BLaER1 (cell line): ENCODE measurements around the gene LAMB1.

ENCODE experiments used
- H3K27ac ChIP-seq: shearing (Covaris generic); formaldehyde crosslinking; 2 replicates; pipeline ENCODE4 v1.8.1; 2022
- H3K27me3 ChIP-seq: shearing (Covaris generic); formaldehyde crosslinking; 2 replicates; pipeline ENCODE4 v1.8.1; 2022
- H3K36me3 ChIP-seq: shearing (Covaris generic); formaldehyde crosslinking; 2 replicates; pipeline ENCODE4 v1.8.1; 2022
- H3K4me1 ChIP-seq: shearing (Covaris generic); formaldehyde crosslinking; 2 replicates; pipeline ENCODE4 v1.8.1; 2022
- H3K4me2 ChIP-seq: shearing (Covaris generic); formaldehyde crosslinking; 2 replicates; pipeline ENCODE4 v1.8.1; 2022
- H3K4me3 ChIP-seq: shearing (Covaris generic); formaldehyde crosslinking; 2 replicates; pipeline ENCODE4 v1.8.1; 2022
- H3K9ac ChIP-seq: shearing (Covaris generic); formaldehyde crosslinking; 2 replicates; pipeline ENCODE4 v1.8.1; 2022
- H3K9me3 ChIP-seq: shearing (Covaris generic); formaldehyde crosslinking; 2 replicates; pipeline ENCODE4 v1.8.1; 2022
- H4K20me1 ChIP-seq: shearing (Covaris generic); formaldehyde crosslinking; 2 replicates; pipeline ENCODE4 v1.8.1; 2022
- Cebpa-rat ChIP-seq: shearing (Covaris generic); IDR thresholded peaks from 2 replicates; pipeline ENCODE4 v1.8.1; 2022

LAMB1 gene

DNA sequence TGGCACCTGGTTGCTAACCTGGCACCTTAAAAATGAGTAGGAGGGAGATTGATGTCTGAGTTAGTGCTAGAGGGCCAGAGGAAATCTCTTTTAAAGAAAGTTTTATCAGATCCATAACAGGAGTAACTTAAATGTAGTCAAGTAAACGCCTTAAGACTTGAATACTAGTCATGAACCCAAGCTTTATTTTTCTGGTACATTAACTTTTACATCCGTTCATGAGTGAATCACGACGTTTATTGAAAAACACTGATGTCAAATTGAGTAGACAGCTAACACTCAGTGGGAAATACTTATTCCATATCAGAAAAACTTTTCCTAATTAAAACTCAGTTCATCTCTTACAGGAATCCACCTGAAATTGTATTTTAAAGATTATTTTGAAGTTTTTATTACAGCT is 6.9 kb upstream of the LAMB1 start:
- Histone ChIP-seq H3K36me3 (no peaks in the 10 kb centered on the region), H3K4me3 (no peak overlapping the region), H3K9ac (no peak overlapping the region), H3K4me1 (peaks cover 5% of the 10 kb centered on the region; the same call in 1 of the 2 replicates), H3K9me3 (no peaks in the 10 kb centered on the region), H3K27me3 (peaks cover 3% of the 10 kb centered on the region; the same call in 1 of the 2 replicates), H3K27ac (no peak overlapping the region), H4K20me1 (no peaks in the 10 kb centered on the region), H3K4me2 (no peak overlapping the region)
- no peak for TF ChIP-seq Cebpa-rat

DNA sequence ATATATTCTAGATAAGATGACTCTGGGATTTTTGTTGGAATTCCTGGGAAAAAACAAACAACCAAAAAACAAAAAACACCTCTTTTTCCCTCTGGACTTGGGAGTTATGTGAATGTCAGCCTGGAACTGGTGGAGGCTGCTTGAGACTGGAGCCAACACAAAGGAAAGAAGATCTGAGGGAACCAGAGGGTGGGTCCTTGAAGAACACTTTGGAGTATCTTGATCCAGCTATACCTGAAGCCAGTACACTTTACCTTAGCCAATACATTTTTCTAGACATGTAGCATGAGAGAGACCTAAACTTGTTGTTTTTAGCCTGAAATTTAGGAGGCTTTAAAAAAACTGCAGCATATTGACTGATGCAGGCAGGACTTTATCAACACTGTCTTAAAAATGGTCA is 5.9 kb upstream of the LAMB1 start:
- H3K4me1 ChIP-seq, result no peaks in the 10 kb centered on the region; the same call in 1 of the 2 replicates
- H3K27ac ChIP-seq, result no peak overlapping the region
- H3K27me3 ChIP-seq, result peaks cover 13% of the 10 kb centered on the region
- no peak for TF ChIP-seq Cebpa-rat
- no peak overlapping the region for H3K4me3 ChIP-seq
- no peaks in the 10 kb centered on the region for H3K36me3 ChIP-seq
- H3K4me2 ChIP-seq, result no peak overlapping the region
- no peaks in the 10 kb centered on the region for H4K20me1 ChIP-seq
- no peak overlapping the region for H3K9ac ChIP-seq
- no peaks in the 10 kb centered on the region for H3K9me3 ChIP-seq

GRCh38 chr7:108008240-108008639 is 5.3 kb upstream of the LAMB1 start:
- Histone ChIP-seq H3K4me2 (no peak overlapping the region), H3K27me3 (peaks cover 19% of the 10 kb centered on the region), H3K9ac (no peak overlapping the region), H3K9me3 (peaks cover 5% of the 10 kb centered on the region), H3K27ac (no peak overlapping the region), H3K36me3 (no peaks in the 10 kb centered on the region), H3K4me1 (no peaks in the 10 kb centered on the region), H4K20me1 (no peaks in the 10 kb centered on the region), H3K4me3 (no peak overlapping the region)
- no peak for TF ChIP-seq Cebpa-rat

DNA sequence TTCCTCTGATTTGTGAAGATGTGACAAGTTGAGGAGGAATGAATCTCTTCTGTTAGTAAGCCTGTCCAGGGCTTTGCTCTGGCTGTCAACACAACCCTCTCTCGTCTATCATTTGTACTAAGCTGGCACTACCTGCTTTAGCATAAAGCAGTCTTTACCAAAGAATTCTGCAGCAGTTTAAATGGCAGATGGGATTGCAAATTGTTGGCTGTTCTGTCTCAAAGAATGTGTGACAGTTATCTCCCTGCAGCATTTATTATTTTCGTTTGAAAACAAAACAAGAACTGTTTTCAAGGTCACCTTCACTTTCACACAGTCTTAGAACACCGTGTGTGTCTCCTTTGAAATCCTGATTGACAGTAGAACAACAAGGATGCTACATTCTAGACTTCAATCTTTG is 4.8 kb upstream of the LAMB1 start:
- H3K4me3 ChIP-seq, result no peak overlapping the region
- H3K27ac ChIP-seq, result no peak overlapping the region
- no peak for TF ChIP-seq Cebpa-rat
- H3K9me3 ChIP-seq, result peaks cover 10% of the 10 kb centered on the region
- H3K9ac ChIP-seq, result no peak overlapping the region
- H4K20me1 ChIP-seq, result no peaks in the 10 kb centered on the region
- H3K4me1 ChIP-seq, result no peaks in the 10 kb centered on the region
- H3K36me3 ChIP-seq, result no peaks in the 10 kb centered on the region
- H3K27me3 ChIP-seq, result peaks cover 24% of the 10 kb centered on the region
- no peak overlapping the region for H3K4me2 ChIP-seq

DNA sequence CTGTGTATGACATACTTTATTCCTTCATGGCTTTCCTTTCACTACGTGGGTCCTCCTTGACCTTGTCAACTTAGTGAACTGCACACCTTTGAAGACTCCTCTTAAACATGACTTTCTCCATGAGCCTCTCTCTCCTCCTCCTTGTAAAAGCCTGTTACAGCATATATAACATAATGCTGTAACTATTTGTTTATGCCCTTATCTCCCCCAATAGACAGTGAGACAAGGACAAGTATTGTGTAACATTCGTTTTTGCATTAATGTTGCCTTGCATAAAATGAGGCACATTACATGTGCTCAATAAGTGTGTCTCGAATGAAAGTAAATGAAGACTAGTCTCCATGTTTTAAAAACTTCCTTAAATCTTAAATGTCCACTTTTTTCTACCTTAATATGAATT is 4.3 kb upstream of the LAMB1 start:
- H4K20me1 ChIP-seq, result no peaks in the 10 kb centered on the region
- H3K36me3 ChIP-seq, result no peaks in the 10 kb centered on the region
- H3K4me2 ChIP-seq, result no peak overlapping the region
- peaks cover 15% of the 10 kb centered on the region for H3K9me3 ChIP-seq
- H3K4me1 ChIP-seq, result no peaks in the 10 kb centered on the region
- H3K27ac ChIP-seq, result no peak overlapping the region
- no peak overlapping the region for H3K4me3 ChIP-seq
- TF ChIP-seq Cebpa-rat, result no peak
- H3K27me3 ChIP-seq, result peaks cover 29% of the 10 kb centered on the region
- H3K9ac ChIP-seq, result no peak overlapping the region

DNA sequence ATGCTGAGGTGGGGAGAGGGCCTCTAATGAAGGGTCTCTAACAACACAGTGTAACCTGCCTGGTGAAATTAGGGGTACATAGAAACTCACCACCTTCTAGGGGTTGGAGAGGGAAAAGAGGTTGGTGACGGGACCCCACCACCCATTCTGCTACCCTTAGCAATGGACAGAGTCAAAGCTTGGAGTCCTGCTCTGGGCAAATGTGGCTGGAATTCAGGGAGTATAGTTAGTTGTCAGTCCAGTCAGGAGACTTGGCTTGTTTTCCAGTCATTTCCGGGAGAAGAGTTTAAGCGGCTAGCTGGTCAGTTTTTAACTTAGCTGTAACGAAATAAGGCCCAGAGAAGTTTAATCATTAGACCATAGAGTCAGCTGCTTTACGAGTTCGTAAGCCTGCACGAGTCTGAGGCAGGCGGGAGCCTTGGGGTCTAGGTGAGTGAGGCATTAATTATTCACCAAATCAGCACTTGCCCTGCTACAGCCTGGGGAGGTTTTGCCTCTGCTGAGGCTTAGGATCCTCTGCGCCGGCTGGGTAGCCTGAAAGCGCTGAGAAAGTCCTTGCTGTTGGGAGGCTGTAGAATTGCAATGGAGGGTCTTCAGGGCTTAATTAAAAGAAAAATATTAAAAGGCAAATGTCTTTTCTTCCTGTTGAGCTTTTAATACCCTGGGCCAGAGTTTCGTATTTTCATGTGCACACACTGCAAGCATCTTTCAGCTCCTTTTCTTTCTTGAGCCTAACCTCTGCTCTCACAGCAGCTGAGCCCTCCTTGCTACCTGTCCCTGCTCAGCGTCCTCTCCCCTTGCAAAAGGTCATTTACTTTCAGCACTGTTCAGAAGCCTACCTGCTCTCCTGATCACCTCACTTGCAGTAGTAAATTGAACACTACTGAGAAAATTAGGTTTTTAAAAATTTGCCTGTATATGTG is 1.5 kb upstream of the LAMB1 start:
- no peak overlapping the region for H3K9ac ChIP-seq
- H3K27me3 ChIP-seq, result peaks cover 42% of the 10 kb centered on the region
- H3K27ac ChIP-seq, result no peak overlapping the region
- H3K36me3 ChIP-seq, result no peaks in the 10 kb centered on the region
- no peak overlapping the region for H3K4me2 ChIP-seq
- no peaks in the 10 kb centered on the region for H4K20me1 ChIP-seq
- peaks cover 11% of the 10 kb centered on the region for H3K4me1 ChIP-seq
- no peak overlapping the region for H3K4me3 ChIP-seq
- peaks cover 33% of the 10 kb centered on the region for H3K9me3 ChIP-seq
- TF ChIP-seq Cebpa-rat, result no peak

DNA sequence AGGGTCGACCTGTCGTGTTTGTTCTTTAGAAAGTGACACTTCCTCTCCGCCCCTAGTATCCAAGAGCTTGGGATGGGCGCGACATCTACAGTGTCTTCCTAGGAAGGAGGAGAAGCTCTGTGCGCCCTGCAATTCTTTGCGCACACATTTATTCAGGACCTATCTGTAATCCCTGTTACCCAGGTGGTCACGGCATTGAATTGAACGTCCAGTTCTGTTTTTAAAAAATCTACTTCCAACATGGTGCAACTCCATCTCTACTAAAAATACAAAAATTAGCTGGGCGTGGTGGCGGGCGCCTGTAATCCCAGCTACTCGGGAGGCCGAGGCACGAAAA is 606 bp upstream of the LAMB1 start:
- Histone ChIP-seq H4K20me1 (no peaks in the 10 kb centered on the region), H3K4me3 (peak overlapping the region; percentile 67)
- no peak for TF ChIP-seq Cebpa-rat

DNA sequence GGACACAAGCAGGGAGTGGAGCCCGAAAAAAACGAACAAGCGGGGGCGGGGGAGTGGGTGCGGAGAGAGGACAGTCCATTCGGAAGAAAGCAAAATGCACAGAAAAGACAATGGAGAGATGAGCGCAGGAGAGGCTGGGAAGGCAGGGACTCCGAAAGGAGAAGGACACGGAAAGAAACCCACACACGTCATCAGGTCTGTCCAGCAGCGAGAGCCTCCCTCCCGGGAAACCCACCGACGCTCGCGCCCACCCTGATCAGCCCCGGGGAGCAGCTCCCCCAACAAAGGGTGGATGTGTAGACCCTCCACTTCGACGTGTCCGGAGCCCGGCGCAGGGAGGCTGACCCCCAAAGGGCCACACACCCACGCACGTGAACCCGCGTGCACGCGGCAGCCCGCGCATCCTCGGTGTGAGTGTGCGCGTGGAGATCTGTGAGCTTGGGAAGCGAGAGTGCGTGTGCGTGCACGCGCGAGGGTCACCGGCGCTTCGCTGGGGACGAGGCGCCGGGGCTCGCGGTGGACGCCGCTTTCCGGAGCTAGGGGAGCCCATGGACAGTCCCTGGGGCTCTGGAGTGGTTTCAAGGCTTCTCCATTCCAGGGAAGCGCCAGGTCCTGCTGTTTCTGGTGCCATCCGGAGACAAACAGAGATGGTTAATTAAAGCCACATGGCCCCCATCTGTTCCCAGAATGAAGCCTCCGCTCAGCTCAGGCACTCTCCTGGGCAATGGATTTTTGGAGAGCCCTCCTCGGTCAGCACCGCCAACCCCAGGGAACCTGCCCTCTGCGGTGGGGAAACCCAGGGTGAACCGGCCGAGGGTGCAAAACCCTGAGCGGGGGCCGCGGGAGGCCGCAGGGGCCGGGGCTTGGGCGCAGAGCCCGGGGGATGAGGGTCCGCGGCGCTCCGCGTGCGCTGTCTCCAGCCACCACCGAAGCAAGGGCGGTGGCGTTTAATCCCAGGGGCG is 916 bp downstream of the LAMB1 start:
- TF ChIP-seq Cebpa-rat, result no peak
- H3K4me3 ChIP-seq, result peak overlapping the region; percentile 67
- peaks cover 33% of the 10 kb centered on the region for H3K9me3 ChIP-seq
- peaks cover 42% of the 10 kb centered on the region for H3K27me3 ChIP-seq
- peak overlapping the region; percentile 79 for H3K4me2 ChIP-seq
- H3K9ac ChIP-seq, result no peak overlapping the region; the same call in 1 of the 2 replicates
- peaks cover 13% of the 10 kb centered on the region for H3K4me1 ChIP-seq
- H4K20me1 ChIP-seq, result no peaks in the 10 kb centered on the region
- H3K36me3 ChIP-seq, result no peaks in the 10 kb centered on the region
- no peak overlapping the region for H3K27ac ChIP-seq

More for the DNA sequence above, 606 bp upstream of the LAMB1 start:
- H3K4me2 ChIP-seq, result peak overlapping the region; percentile 79
- peak overlapping the region; percentile 47; the same call in 1 of the 2 replicates for H3K9ac ChIP-seq
- no peaks in the 10 kb centered on the region for H3K36me3 ChIP-seq
- peaks cover 33% of the 10 kb centered on the region for H3K9me3 ChIP-seq
- H3K27ac ChIP-seq, result no peak overlapping the region
- H3K27me3 ChIP-seq, result peaks cover 42% of the 10 kb centered on the region
- peaks cover 13% of the 10 kb centered on the region for H3K4me1 ChIP-seq

GRCh38 chr7:108000875-108001763 is 1.8 kb downstream of the LAMB1 start:
- Histone ChIP-seq H3K9ac (no peak overlapping the region), H3K4me1 (peaks cover 13% of the 10 kb centered on the region), H3K4me2 (no peak overlapping the region), H3K27me3 (peaks cover 42% of the 10 kb centered on the region), H4K20me1 (no peaks in the 10 kb centered on the region), H3K4me3 (no peak overlapping the region; the same call in 1 of the 2 replicates), H3K36me3 (no peaks in the 10 kb centered on the region), H3K9me3 (peaks cover 33% of the 10 kb centered on the region), H3K27ac (no peak overlapping the region)
- no peak for TF ChIP-seq Cebpa-rat
